GM23248 (cell line): Measurements from ENCODE around the gene APBA2.

ENCODE experiments used
- EZH2 ChIP-seq: fragments of 200-600 bp; sonication (generic); IDR thresholded peaks from 2 replicates; pipeline ENCODE4 v1.6.1; 2018; ENCODE audit warnings: antibody characterized with exemption, mild to moderate bottlenecking; ENCODE audit not compliant: insufficient read depth, poor library complexity, severe bottlenecking
- EZH2phosphoT487 ChIP-seq: fragments of 200-600 bp; sonication (generic); IDR thresholded peaks from 2 replicates; pipeline ENCODE4 v1.6.1; 2018; ENCODE audit warnings: antibody characterized with exemption, moderate library complexity, mild to moderate bottlenecking, low read depth; ENCODE audit not compliant: insufficient read depth

DNA sequence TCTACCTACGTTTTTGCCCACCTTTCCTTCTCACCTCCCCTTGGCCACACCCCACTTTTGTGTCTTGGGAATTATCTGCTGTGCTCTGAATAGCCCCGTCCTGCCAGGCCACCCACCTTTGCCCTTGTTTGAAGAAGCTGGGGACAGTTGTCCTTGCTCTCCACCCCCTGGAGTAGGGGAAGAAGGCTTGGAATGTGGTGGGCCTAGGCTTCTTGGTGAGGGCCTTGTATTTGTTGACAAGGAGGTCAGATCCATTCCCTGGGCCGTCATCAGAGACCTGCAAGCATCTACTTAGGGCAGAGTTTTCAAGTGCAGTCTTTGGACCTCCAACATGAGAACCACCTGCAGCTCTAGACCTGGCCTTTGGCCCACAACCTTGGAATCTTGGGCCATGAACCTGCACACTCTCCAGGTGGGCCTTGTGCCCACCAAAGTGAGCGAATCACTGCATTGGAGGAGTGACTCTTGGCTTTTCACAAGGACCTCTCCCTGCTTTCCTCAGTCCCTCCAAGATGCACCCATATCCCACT, 160.6 kb downstream of the APBA2 start:
- TF ChIP-seq EZH2 = no peak
- TF ChIP-seq EZH2phosphoT487 = no peak
